ENCODE measurements around the gene DKKL1. TPM values are rescaled to one million over a fixed set of nuclear protein-coding genes. Genes with fewer than 3 reads are reported as not detected.

Gene DKKL1
- total RNA-seq, 1 donor = 0.36 TPM

- DNase-seq (ENCODE audit: insufficient read length, low spot score, missing footprints) = peak; percentile 46
- Histone ChIP-seq H3K36me3 (ENCODE audit: insufficient read depth, low read length) (no peaks in the 10 kb centered on the region), H3K4me1 (ENCODE audit: insufficient read depth, low read length) (peaks cover under 1% of the 10 kb centered on the region), H2AFZ (ENCODE audit: low read length) (no peak overlapping the region), H3K4me2 (ENCODE audit: insufficient read depth, low read length) (no peak overlapping the region), H3K27ac (ENCODE audit: low read depth, low read length) (no peak overlapping the region), H3K27me3 (ENCODE audit: insufficient read depth, low read length) (no peaks in the 10 kb centered on the region), H3K9me3 (ENCODE audit: low read depth, low read length) (no peaks in the 10 kb centered on the region), H4K20me1 (ENCODE audit: insufficient read depth, low read length) (no peaks in the 10 kb centered on the region), H3K79me2 (ENCODE audit: insufficient read depth, low read length) (no peaks in the 10 kb centered on the region), H3K4me3 (ENCODE audit: insufficient read depth, low read length) (no peak overlapping the region)
- no peak for TF ChIP-seq CTCF (IDR thresholded peaks at IDR 0.05; ENCODE audit: extremely low read depth, low read depth, low read length)
These were observed 45.9 kb downstream of the DKKL1 start for GRCh38 chr19:49409441-49410029.

GRCh38 chr19:49411681-49412326, 48.1 kb downstream of the DKKL1 start:
- H3K79me2 ChIP-seq (ENCODE audit: insufficient read depth, low read length) = no peaks in the 10 kb centered on the region
- no peaks in the 10 kb centered on the region for H4K20me1 ChIP-seq (ENCODE audit: insufficient read depth, low read length)
- no peak overlapping the region for H3K4me2 ChIP-seq (ENCODE audit: insufficient read depth, low read length)

DNA sequence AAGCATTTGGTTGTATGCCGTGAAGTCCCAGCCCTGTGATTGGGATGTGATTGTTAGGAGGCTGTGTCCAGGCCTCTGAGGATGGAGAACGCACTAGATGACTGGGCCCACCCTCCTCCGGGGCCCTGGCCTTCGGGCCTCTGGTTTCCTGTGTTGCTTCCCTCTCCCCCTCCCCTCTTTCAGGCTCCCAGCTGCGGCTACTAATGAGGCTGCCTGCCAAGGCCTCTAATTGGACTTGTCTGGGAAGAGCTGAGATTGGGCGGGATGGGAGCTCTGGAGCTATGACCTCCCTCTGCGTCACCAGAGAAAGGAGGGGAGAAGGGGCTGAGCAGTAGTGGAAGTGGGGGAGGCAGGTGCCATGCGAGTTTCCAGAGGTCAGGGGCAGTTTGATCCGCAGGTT, 49.7 kb downstream of the DKKL1 start:
- peak; percentile 80 for DNase-seq (ENCODE audit: insufficient read length, low spot score, missing footprints)
- H3K79me2 ChIP-seq (ENCODE audit: insufficient read depth, low read length) = no peaks in the 10 kb centered on the region

More at GRCh38 chr19:49411681-49412326, 48.1 kb downstream of the DKKL1 start:
- Histone ChIP-seq H3K27me3 (ENCODE audit: insufficient read depth, low read length) (no peaks in the 10 kb centered on the region), H3K27ac (ENCODE audit: low read depth, low read length) (no peak overlapping the region), H2AFZ (ENCODE audit: low read length) (no peak overlapping the region), H3K36me3 (ENCODE audit: insufficient read depth, low read length) (no peaks in the 10 kb centered on the region), H3K9me3 (ENCODE audit: low read depth, low read length) (no peaks in the 10 kb centered on the region), H3K4me1 (ENCODE audit: insufficient read depth, low read length) (peaks cover 12% of the 10 kb centered on the region), H3K4me3 (ENCODE audit: insufficient read depth, low read length) (no peak overlapping the region)
- peak; percentile 82 for DNase-seq (ENCODE audit: insufficient read length, low spot score, missing footprints)
- no peak for TF ChIP-seq CTCF (IDR thresholded peaks at IDR 0.05; ENCODE audit: extremely low read depth, low read depth, low read length)

More for the DNA sequence above, 49.7 kb downstream of the DKKL1 start:
- H3K9me3 ChIP-seq (ENCODE audit: low read depth, low read length) = no peaks in the 10 kb centered on the region
- no peaks in the 10 kb centered on the region for H4K20me1 ChIP-seq (ENCODE audit: insufficient read depth, low read length)
- H3K4me1 ChIP-seq (ENCODE audit: insufficient read depth, low read length) = peaks cover 12% of the 10 kb centered on the region
- no peak for TF ChIP-seq CTCF (IDR thresholded peaks at IDR 0.05; ENCODE audit: extremely low read depth, low read depth, low read length)
- H3K4me3 ChIP-seq (ENCODE audit: insufficient read depth, low read length) = no peak overlapping the region
- no peak overlapping the region for H3K27ac ChIP-seq (ENCODE audit: low read depth, low read length)
- no peak overlapping the region for H3K4me2 ChIP-seq (ENCODE audit: insufficient read depth, low read length)
- peak overlapping the region; percentile 29 for H2AFZ ChIP-seq (ENCODE audit: low read length)
- peaks cover 11% of the 10 kb centered on the region for H3K27me3 ChIP-seq (ENCODE audit: insufficient read depth, low read length)
- no peaks in the 10 kb centered on the region for H3K36me3 ChIP-seq (ENCODE audit: insufficient read depth, low read length)
